ENCODE results near the gene PRPF18.

GRCh38 chr10:13559124-13559700 is 27.6 kb upstream of the PRPF18 start:
- TF ChIP-seq EZH2 (optimal IDR thresholded peaks at IDR 0.05; ENCODE audit: low read depth, low read length) (no peak), EZH2phosphoT487 (IDR thresholded peaks at IDR 0.05; ENCODE audit: low read length) (no peak)
